ENCODE data around the gene CTRB1. TPM values are rescaled to one million over a fixed set of nuclear protein-coding genes. Genes with fewer than 3 reads are reported as not detected.

CTRB1 gene
- total and polyA plus RNA-seq, 2 of the 8 experiments (the other 6 are each of a cell fraction or from before 2014, with no cell fraction given) = not detected

DNA sequence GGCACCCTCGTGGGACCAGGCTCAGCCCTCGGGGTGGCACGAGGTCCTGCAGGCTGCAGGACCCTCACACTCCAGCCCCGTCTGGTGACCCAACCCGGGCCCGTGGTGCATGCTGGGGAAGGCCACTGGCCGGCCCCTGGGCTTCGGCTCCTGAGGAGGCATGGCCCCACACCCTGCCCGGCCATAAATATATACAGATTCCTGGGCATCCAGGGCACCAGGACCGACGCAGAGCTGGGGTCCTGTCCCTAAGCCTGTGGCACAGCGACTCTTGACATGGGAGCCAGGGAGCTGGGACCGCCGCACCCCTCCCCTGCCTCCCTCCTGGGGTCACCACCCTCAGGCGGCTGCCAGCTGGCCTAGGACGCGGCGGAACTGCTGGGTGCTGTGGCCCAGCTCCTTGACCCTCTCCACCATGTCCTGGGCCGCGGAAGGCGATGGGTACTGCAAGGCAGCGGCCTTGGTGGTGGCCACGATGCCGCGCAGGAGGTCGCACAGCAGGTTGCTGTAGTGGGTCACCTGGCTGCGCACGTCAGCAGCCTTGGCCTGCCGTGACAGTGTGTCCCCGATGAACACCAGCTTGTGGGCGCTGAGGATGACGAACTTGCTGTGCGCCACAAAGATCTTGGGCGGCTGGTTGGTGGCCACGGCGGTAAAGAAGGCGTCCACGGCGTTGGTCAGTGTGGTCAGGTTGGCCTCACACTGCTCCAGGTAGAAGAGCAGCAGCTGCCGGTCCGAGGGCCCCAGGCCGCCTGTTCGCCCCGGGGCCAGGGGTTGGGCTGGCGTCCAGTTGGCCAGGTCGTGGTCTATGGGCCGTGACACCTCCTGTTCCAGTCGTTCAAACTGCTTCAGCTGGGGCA, 10.6 kb downstream of the CTRB1 start (continued):
- TF ChIP-seq GTF2F1 (IDR thresholded peaks at IDR 0.05; ENCODE audit: borderline replicate concordance, low read depth, low read length) (no peak), TAF7 (optimal IDR thresholded peaks at IDR 0.05; ENCODE audit: borderline replicate concordance, low read depth, low read length) (no peak), SP2 (IDR thresholded peaks at IDR 0.05; ENCODE audit: low read length) (no peak), CHD1 (IDR thresholded peaks at IDR 0.05; ENCODE audit: low read depth, low read length) (no peak), KDM1A (IDR thresholded peaks at IDR 0.05; ENCODE audit: borderline replicate concordance, low read length) (no peak), POU5F1 (IDR thresholded peaks at IDR 0.05; ENCODE audit: low read depth, low read length) (no peak), BRCA1 (IDR thresholded peaks at IDR 0.05; ENCODE audit: low read depth, low read length) (no peak), SIRT6 (IDR thresholded peaks at IDR 0.05; ENCODE audit: low read length) (no peak), ASH2L (IDR thresholded peaks at IDR 0.05; ENCODE audit: low read length) (no peak), CTBP2 (IDR thresholded peaks at IDR 0.05; ENCODE audit: borderline replicate concordance, insufficient read depth, insufficient read length, low read length) (no peak), JUN (IDR thresholded peaks at IDR 0.05; ENCODE audit: low read depth, low read length) (no peak), TCF12 (IDR thresholded peaks at IDR 0.05; ENCODE audit: low read depth, low read length) (no peak)
